AG08395 (cell line): ENCODE results near the gene C12orf76.
"Not testable (repeated sequence)": the region's sequence is repeated elsewhere in the genome, so short reads cannot be mapped to it uniquely, and the experiment has no call there.

ENCODE experiments used
- DNase-seq: peaks from one replicate; pipeline ENCODE4 v3.0.0; 2012; ENCODE audit warnings: mixed read lengths, low spot score

C12orf76 gene

GRCh38 chr12:110062241-110062640 is 13.9 kb upstream of the C12orf76 start:
- DNase-seq = no peak

- DNase-seq = no peak
These were observed 11.3 kb upstream of the C12orf76 start for GRCh38 chr12:110059651-110060000.

GRCh38 chr12:110058875-110059615 is 10.7 kb upstream of the C12orf76 start:
- no peak for DNase-seq

- DNase-seq = not testable (repeated sequence)
These were observed 8.3 kb upstream of the C12orf76 start for GRCh38 chr12:110056643-110057042.

GRCh38 chr12:110055375-110056352 is 7.3 kb upstream of the C12orf76 start:
- DNase-seq = not testable (repeated sequence)

GRCh38 chr12:110050927-110051326 is 2.6 kb upstream of the C12orf76 start:
- DNase-seq = no peak

GRCh38 chr12:110049666-110050065 is 1.3 kb upstream of the C12orf76 start:
- DNase-seq = not testable (repeated sequence)

GRCh38 chr12:110049034-110049433 is 712 bp upstream of the C12orf76 start:
- not testable (repeated sequence) for DNase-seq

GRCh38 chr12:110047297-110047940 is 903 bp downstream of the C12orf76 start:
- no peak for DNase-seq

- no peak for DNase-seq
These were observed 1.7 kb downstream of the C12orf76 start for GRCh38 chr12:110046451-110047187.

- DNase-seq = no peak
These were observed 6.1 kb downstream of the C12orf76 start for GRCh38 chr12:110042264-110042663.

GRCh38 chr12:110039085-110039807 is 9.1 kb downstream of the C12orf76 start:
- peak; percentile 92 for DNase-seq

- no peak for DNase-seq
These were observed 9.6 kb downstream of the C12orf76 start for GRCh38 chr12:110038741-110039084.

- no peak for DNase-seq
These were observed 11.0 kb downstream of the C12orf76 start for GRCh38 chr12:110037315-110037714.

GRCh38 chr12:110035534-110036104 is 12.7 kb downstream of the C12orf76 start:
- DNase-seq = no peak

GRCh38 chr12:110033888-110034287 is 14.4 kb downstream of the C12orf76 start:
- DNase-seq = no peak

- DNase-seq = no peak
These were observed 19.0 kb downstream of the C12orf76 start for GRCh38 chr12:110029290-110029815.

- no peak for DNase-seq
These were observed 20.0 kb downstream of the C12orf76 start for GRCh38 chr12:110028323-110028722.

GRCh38 chr12:110024051-110024450 is 24.3 kb downstream of the C12orf76 start:
- DNase-seq = no peak
